ENCODE measurements around the gene SMIM38.
"Not testable (repeated sequence)": the region's sequence is repeated elsewhere in the genome, so short reads cannot be mapped to it uniquely, and the experiment has no call there.

The SMIM38 gene

GRCh38 chr11:69134182-69134581 is 21.6 kb upstream of the SMIM38 start:
- DNase-seq; in situ Hi-C loops (cut with HindIII; ENCODE audit: low pct_ligation_motif_present, low pct_unique_long_range_greater_than_20kb, low sequenced_read_pairs): not testable (repeated sequence)

- no peak for DNase-seq
Observed at GRCh38 chr11:69134957-69135356, 20.8 kb upstream of the SMIM38 start.

GRCh38 chr11:69135420-69136363 is 20.0 kb upstream of the SMIM38 start:
- peak; percentile 11 for DNase-seq

More at GRCh38 chr11:69134957-69135356, 20.8 kb upstream of the SMIM38 start:
- in situ Hi-C loops (cut with HindIII; ENCODE audit: low pct_ligation_motif_present, low pct_unique_long_range_greater_than_20kb, low sequenced_read_pairs) = no loop called here

GRCh38 chr11:69136471-69136870 is 19.3 kb upstream of the SMIM38 start:
- in situ Hi-C loops (cut with HindIII; ENCODE audit: low pct_ligation_motif_present, low pct_unique_long_range_greater_than_20kb, low sequenced_read_pairs) = no loop called here

More at GRCh38 chr11:69135420-69136363, 20.0 kb upstream of the SMIM38 start:
- in situ Hi-C loops (cut with HindIII; ENCODE audit: low pct_ligation_motif_present, low pct_unique_long_range_greater_than_20kb, low sequenced_read_pairs) = no loop called here

GRCh38 chr11:69137151-69137844 is 18.4 kb upstream of the SMIM38 start:
- in situ Hi-C loops (cut with HindIII; ENCODE audit: low pct_ligation_motif_present, low pct_unique_long_range_greater_than_20kb, low sequenced_read_pairs) = no loop called here
- DNase-seq = no peak

More at GRCh38 chr11:69136471-69136870, 19.3 kb upstream of the SMIM38 start:
- no peak for DNase-seq

GRCh38 chr11:69138265-69138664 is 17.5 kb upstream of the SMIM38 start:
- in situ Hi-C loops (cut with HindIII; ENCODE audit: low pct_ligation_motif_present, low pct_unique_long_range_greater_than_20kb, low sequenced_read_pairs) = no loop called here
- DNase-seq = no peak

- in situ Hi-C loops (cut with HindIII; ENCODE audit: low pct_ligation_motif_present, low pct_unique_long_range_greater_than_20kb, low sequenced_read_pairs); DNase-seq: not testable (repeated sequence)
Observed at GRCh38 chr11:69140161-69140560, 15.6 kb upstream of the SMIM38 start.

GRCh38 chr11:69140635-69141034 is 15.1 kb upstream of the SMIM38 start:
- DNase-seq = no peak

GRCh38 chr11:69141742-69142141 is 14.0 kb upstream of the SMIM38 start:
- in situ Hi-C loops (cut with HindIII; ENCODE audit: low pct_ligation_motif_present, low pct_unique_long_range_greater_than_20kb, low sequenced_read_pairs) = no loop called here
- no peak for DNase-seq

More at GRCh38 chr11:69140635-69141034, 15.1 kb upstream of the SMIM38 start:
- in situ Hi-C loops (cut with HindIII; ENCODE audit: low pct_ligation_motif_present, low pct_unique_long_range_greater_than_20kb, low sequenced_read_pairs) = no loop called here

GRCh38 chr11:69142895-69143294 is 12.8 kb upstream of the SMIM38 start:
- in situ Hi-C loops (cut with HindIII; ENCODE audit: low pct_ligation_motif_present, low pct_unique_long_range_greater_than_20kb, low sequenced_read_pairs) = no loop called here
- DNase-seq = no peak

GRCh38 chr11:69144316-69145049 is 11.3 kb upstream of the SMIM38 start:
- in situ Hi-C loops (cut with HindIII; ENCODE audit: low pct_ligation_motif_present, low pct_unique_long_range_greater_than_20kb, low sequenced_read_pairs) = no loop called here
- no peak for DNase-seq

- no peak for DNase-seq
- in situ Hi-C loops (cut with HindIII; ENCODE audit: low pct_ligation_motif_present, low pct_unique_long_range_greater_than_20kb, low sequenced_read_pairs) = no loop called here
Observed at GRCh38 chr11:69145050-69145380, 10.7 kb upstream of the SMIM38 start.

- in situ Hi-C loops (cut with HindIII; ENCODE audit: low pct_ligation_motif_present, low pct_unique_long_range_greater_than_20kb, low sequenced_read_pairs) = no loop called here
- DNase-seq = no peak
Observed at GRCh38 chr11:69148377-69148762, 7.4 kb upstream of the SMIM38 start.

GRCh38 chr11:69148806-69149205 is 6.9 kb upstream of the SMIM38 start:
- no peak for DNase-seq
- in situ Hi-C loops (cut with HindIII; ENCODE audit: low pct_ligation_motif_present, low pct_unique_long_range_greater_than_20kb, low sequenced_read_pairs) = no loop called here

- in situ Hi-C loops (cut with HindIII; ENCODE audit: low pct_ligation_motif_present, low pct_unique_long_range_greater_than_20kb, low sequenced_read_pairs); DNase-seq: not testable (repeated sequence)
Observed at GRCh38 chr11:69149338-69150045, 6.2 kb upstream of the SMIM38 start.

- DNase-seq = no peak
- in situ Hi-C loops (cut with HindIII; ENCODE audit: low pct_ligation_motif_present, low pct_unique_long_range_greater_than_20kb, low sequenced_read_pairs) = no loop called here
Observed at GRCh38 chr11:69150175-69150574, 5.6 kb upstream of the SMIM38 start.

GRCh38 chr11:69151836-69152235 is 3.9 kb upstream of the SMIM38 start:
- in situ Hi-C loops (cut with HindIII; ENCODE audit: low pct_ligation_motif_present, low pct_unique_long_range_greater_than_20kb, low sequenced_read_pairs) = no loop called here
- no peak for DNase-seq

- in situ Hi-C loops (cut with HindIII; ENCODE audit: low pct_ligation_motif_present, low pct_unique_long_range_greater_than_20kb, low sequenced_read_pairs) = no loop called here
- DNase-seq = no peak
Observed at GRCh38 chr11:69152733-69153421, 2.9 kb upstream of the SMIM38 start.

Data from ACHN (cell line).